ENCODE measurements around the gene COPE. TPM values are rescaled to one million over a fixed set of nuclear protein-coding genes. Genes with fewer than 3 reads are reported as not detected.

The COPE gene
- total and polyA plus RNA-seq, 2 of the 4 experiments (the other 2 are of a cell fraction), result 347 to 461 TPM

- no peaks in the 10 kb centered on the region for H3K4me1 ChIP-seq (ENCODE audit: control insufficient read depth, insufficient read depth, low read length)
- H2BK20ac ChIP-seq (ENCODE audit: low read depth, low read length), result no peak overlapping the region
- no peak overlapping the region for H3K18ac ChIP-seq (ENCODE audit: low read depth, low read length)
- H4K20me1 ChIP-seq (ENCODE audit: insufficient read depth, low read length), result peaks cover 17% of the 10 kb centered on the region
- dilution Hi-C loops (cut with HindIII; ENCODE audit: low sequenced_read_pairs, unreplicated experiment), result no loop called here
- no peak overlapping the region for H2BK5ac ChIP-seq (ENCODE audit: low read depth, low read length, poor library complexity, severe bottlenecking)
- H2AK9ac ChIP-seq (replicated peaks; ENCODE audit: low read depth, low read length, poor library complexity), result no peak overlapping the region
- H3K9me3 ChIP-seq (ENCODE audit: control insufficient read depth, insufficient read depth, low read length), result no peaks in the 10 kb centered on the region
- no peak overlapping the region for H4K8ac ChIP-seq (ENCODE audit: low read depth in 2 of 2, low read length in 2 of 2)
- peaks cover 90% of the 10 kb centered on the region for H3K36me3 ChIP-seq (ENCODE audit: control insufficient read depth, insufficient read depth, low read length)
- no peak overlapping the region for H4K5ac ChIP-seq (ENCODE audit: low read depth, low read length)
- no peak overlapping the region for H3K4me2 ChIP-seq (ENCODE audit: low read depth, low read length)
- no peak overlapping the region for H2BK120ac ChIP-seq (ENCODE audit: low read depth, low read length)
- H3K56ac ChIP-seq (ENCODE audit: extremely low read depth, insufficient read depth, low read length), result no peak overlapping the region
- H2AFZ ChIP-seq (replicated peaks; ENCODE audit: low read length, poor library complexity), result no peak overlapping the region
- POLR2A ChIA-PET (ENCODE audit: unreplicated experiment), result no interaction called here
- no peak overlapping the region for H3K4ac ChIP-seq (ENCODE audit: low read depth, low read length)
- DNase-seq, result no peak
- no peak overlapping the region for H3K27ac ChIP-seq (ENCODE audit: insufficient read depth, low read length)
- no peaks in the 10 kb centered on the region for H3K27me3 ChIP-seq (ENCODE audit: control insufficient read depth, insufficient read depth, low read length)
- H2AK5ac ChIP-seq (ENCODE audit: low read depth, low read length), result no peak overlapping the region
- no TSS peak for BruUV-seq (replicated peaks)
- no peaks in the 10 kb centered on the region for H3K9me1 ChIP-seq (ENCODE audit: insufficient read depth, low read length)
- no peak overlapping the region for H3K9ac ChIP-seq (ENCODE audit: low read depth, low read length)
- H2BK15ac ChIP-seq (ENCODE audit: low read depth, low read length), result no peak overlapping the region
- intact Hi-C loops (cut with micrococcal nuclease), result no loop called here
- TF ChIP-seq POLR2A (IDR thresholded peaks at IDR 0.05; ENCODE audit: low read depth, low read length) (no peak), MXI1 (IDR thresholded peaks at IDR 0.05; ENCODE audit: borderline replicate concordance, low read depth, low read length) (no peak), CHD1 (IDR thresholded peaks at IDR 0.05; ENCODE audit: low read depth, low read length) (no peak), CEBPB (IDR thresholded peaks at IDR 0.05; ENCODE audit: low read depth, low read length) (no peak), MAZ (IDR thresholded peaks at IDR 0.05; ENCODE audit: borderline replicate concordance, low read depth, low read length) (no peak), RCOR1 (IDR thresholded peaks at IDR 0.05; ENCODE audit: insufficient replicate concordance, low read length) (no peak), BHLHE40 (IDR thresholded peaks at IDR 0.05; ENCODE audit: low read depth, low read length) (no peak), MAFK (IDR thresholded peaks at IDR 0.05; ENCODE audit: low read depth, low read length) (no peak), SMC3 (IDR thresholded peaks at IDR 0.05; ENCODE audit: low read depth, low read length) (no peak), FOS (IDR thresholded peaks at IDR 0.05; ENCODE audit: low read depth, low read length) (no peak), RAD21 (IDR thresholded peaks at IDR 0.05; ENCODE audit: low read length) (no peak), NFE2L2 (IDR thresholded peaks at IDR 0.05; ENCODE audit: low read depth, low read length) (no peak)
- TF ChIP-seq, protein P1, sequence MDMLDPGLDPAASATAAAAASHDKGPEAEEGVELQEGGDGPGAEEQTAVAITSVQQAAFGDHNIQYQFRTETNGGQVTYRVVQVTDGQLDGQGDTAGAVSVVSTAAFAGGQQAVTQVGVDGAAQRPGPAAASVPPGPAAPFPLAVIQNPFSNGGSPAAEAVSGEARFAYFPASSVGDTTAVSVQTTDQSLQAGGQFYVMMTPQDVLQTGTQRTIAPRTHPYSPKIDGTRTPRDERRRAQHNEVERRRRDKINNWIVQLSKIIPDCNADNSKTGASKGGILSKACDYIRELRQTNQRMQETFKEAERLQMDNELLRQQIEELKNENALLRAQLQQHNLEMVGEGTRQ (IDR thresholded peaks at IDR 0.05; ENCODE audit: low read depth, low read length), result no peak
- no peak overlapping the region for H3K23ac ChIP-seq (ENCODE audit: low read depth, low read length)
- H3K14ac ChIP-seq (replicated peaks; ENCODE audit: low read depth, low read length), result no peak overlapping the region
- H4K91ac ChIP-seq (ENCODE audit: insufficient read depth, low read depth, low read length), result no peak overlapping the region
- CTCF ChIA-PET, result no interaction called here
- peaks cover 8 to 38% of the 10 kb centered on the region in 2 experiments; a peak in 3 of 4 replicates for H3K79me1 ChIP-seq (ENCODE audit: low read depth in 1 of 2, low read length in 2 of 2)
- 85% methylated on average over 3 of the region's 9 CpGs; no CpG with 5 or more reads in 1 of the 2 experiments for whole genome bisulfite sequencing, 2 experiments (ENCODE audit: extremely low coverage in 2 of 2, insufficient read length in 1 of 2)
- ATAC-seq (ENCODE audit: low read depth), result no peak
- in situ Hi-C loops (cut with MboI; ENCODE audit: low sequenced_read_pairs), result no loop called here
- H3K4me3 ChIP-seq (ENCODE audit: insufficient read depth, low read depth, low read length), result no peak overlapping the region
These were observed 58.0 kb downstream of the COPE start for GRCh38 chr19:18861235-18861634.
